ENCODE results near the gene POU3F2.

GRCh38 chr6:98833057-98833306 is 1.4 kb upstream of the POU3F2 start:
- TF ChIP-seq CTCF (IDR thresholded peaks at IDR 0.05) (no peak), POLR2A (IDR thresholded peaks at IDR 0.05) (no peak)
